ENCODE data around the gene UGGT2. TPM values are rescaled to one million over a fixed set of nuclear protein-coding genes. Genes with fewer than 3 reads are reported as not detected.
A peak's percentile ranks its signal among the peaks of the same experiment; 100 is the strongest.
"Not testable (repeated sequence)": the region's sequence is repeated elsewhere in the genome, so short reads cannot be mapped to it uniquely, and the experiment has no call there.

The UGGT2 gene
- total and polyA plus RNA-seq, 8 donors = 24.1 to 50.0 (median 43.3) TPM

- H3K4me1 ChIP-seq; DNase-seq; H3K36me3 ChIP-seq; intact Hi-C loops (cut with DNase I); ATAC-seq; H3K27me3 ChIP-seq; H3K27ac ChIP-seq; H3K9me3 ChIP-seq; H3K4me3 ChIP-seq: not testable (repeated sequence)
These were observed 6.6 kb downstream of the UGGT2 start for GRCh38 chr13:96046449-96047126.

- Histone ChIP-seq H3K4me1 (no peaks in the 10 kb centered on the region), H3K9me3 (peaks cover 0 to 8% of the 10 kb centered on the region in 2 donors), H3K36me3 (no peaks in the 10 kb centered on the region), H3K4me3 (no peak overlapping the region), H3K27me3 (no peaks in the 10 kb centered on the region), H3K27ac (no peak overlapping the region)
- TF ChIP-seq CTCF (IDR thresholded peaks at IDR 0.05) = no peak
- intact Hi-C loops (cut with DNase I) = no loop called here
- DNase-seq (no peak), ATAC-seq (no peak)
These were observed 9.0 kb downstream of the UGGT2 start for GRCh38 chr13:96044238-96044637.

- no peak for TF ChIP-seq CTCF (IDR thresholded peaks at IDR 0.05)
- intact Hi-C loops (cut with DNase I) = no loop called here
- DNase-seq (no peak), ATAC-seq (no peak)
- H3K9me3 ChIP-seq = peaks cover 0 to 8% of the 10 kb centered on the region in 2 donors
- H3K4me1 ChIP-seq = no peaks in the 10 kb centered on the region
- no peaks in the 10 kb centered on the region for H3K36me3 ChIP-seq
- H3K27ac ChIP-seq = no peak overlapping the region
- no peak overlapping the region for H3K4me3 ChIP-seq
- no peaks in the 10 kb centered on the region for H3K27me3 ChIP-seq
These were observed 11.7 kb downstream of the UGGT2 start for GRCh38 chr13:96041326-96042110.

- ATAC-seq (peak; percentile 29), DNase-seq (no peak)
- no peaks in the 10 kb centered on the region for H3K27me3 ChIP-seq
- H3K4me1 ChIP-seq = no peaks in the 10 kb centered on the region
- peaks cover 0 to 11% of the 10 kb centered on the region in 2 donors for H3K9me3 ChIP-seq
- H3K36me3 ChIP-seq = no peaks in the 10 kb centered on the region
- H3K27ac ChIP-seq = no peak overlapping the region
- intact Hi-C loops (cut with DNase I) = no loop called here
- no peak for TF ChIP-seq CTCF (IDR thresholded peaks at IDR 0.05)
- H3K4me3 ChIP-seq = no peak overlapping the region
These were observed 16.7 kb downstream of the UGGT2 start for GRCh38 chr13:96036515-96036914.

- Histone ChIP-seq H3K27ac (no peak overlapping the region), H3K4me3 (no peak overlapping the region), H3K27me3 (no peaks in the 10 kb centered on the region), H3K36me3 (peaks cover 0 to 4% of the 10 kb centered on the region in 2 donors), H3K9me3 (peaks cover 0 to 11% of the 10 kb centered on the region in 2 donors), H3K4me1 (no peaks in the 10 kb centered on the region)
- no peak for TF ChIP-seq CTCF (IDR thresholded peaks at IDR 0.05)
- DNase-seq = no peak
- no peak for ATAC-seq
- intact Hi-C loops (cut with DNase I) = no loop called here
These were observed 18.5 kb downstream of the UGGT2 start for GRCh38 chr13:96034662-96035061.
